ENCODE data around the gene TTLL7. TPM values are rescaled to one million over a fixed set of nuclear protein-coding genes. Genes with fewer than 3 reads are reported as not detected.

The TTLL7 gene
- total RNA-seq, 1 experiment from 2014 or later, result 6.6 TPM

DNA sequence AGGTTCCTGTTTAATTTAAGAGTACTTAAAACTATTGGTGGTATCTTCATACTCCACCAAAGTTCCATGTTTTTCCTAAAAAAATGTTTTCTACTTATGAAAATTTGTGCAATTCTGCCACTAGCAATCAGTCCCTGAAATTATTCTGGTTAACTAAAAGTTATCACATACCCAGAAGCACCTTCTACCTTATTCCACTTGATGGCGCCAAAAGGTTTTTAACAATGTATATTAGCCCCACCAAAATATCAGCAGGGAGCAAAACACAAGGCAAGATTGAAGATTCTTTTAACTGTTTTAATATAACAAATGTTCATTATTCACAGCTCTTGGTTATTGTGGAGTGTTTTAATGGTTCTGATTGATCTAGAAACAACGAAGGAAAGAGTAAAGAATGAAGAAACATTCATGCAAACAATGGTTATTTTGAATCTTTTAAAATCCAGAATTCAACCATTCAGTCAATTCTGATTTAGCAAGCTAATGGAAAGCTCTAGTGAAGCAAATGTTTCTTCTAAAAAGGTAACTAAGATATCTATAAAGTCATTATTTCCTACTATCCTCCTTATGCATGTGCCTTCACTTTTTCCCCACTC lies 67.2 kb downstream of the TTLL7 start:
- no peak overlapping the region for H3T11ph ChIP-seq (ENCODE audit: low read length)
- Mint-ChIP-seq H3K9me3 (no peaks in the 10 kb centered on the region), H3K27me3 (ENCODE audit: low read depth) (no peaks in the 10 kb centered on the region), H3K36me3 (ENCODE audit: insufficient read depth in 1 of 3, low read depth in 3 of 3) (no peaks in the 10 kb centered on the region), H3K4me1 (peaks cover 7 to 11% of the 10 kb centered on the region in 2 experiments), H3K27ac (no peak overlapping the region), H3K4me3 (no peak overlapping the region)
- no peak overlapping the region for H3K9ac ChIP-seq (ENCODE audit: extremely low read depth, insufficient read length, low read length)
- H3K18ac ChIP-seq (ENCODE audit: insufficient read length, low read depth, low read length), result no peak overlapping the region
- no peak overlapping the region for H4K5ac ChIP-seq (ENCODE audit: insufficient read length, low read depth, low read length)
- no peak overlapping the region for H2BK120ac ChIP-seq (ENCODE audit: low read depth, low read length, poor library complexity, severe bottlenecking)
- WGBS (ENCODE audit: extremely low coverage, insufficient read length, low lambda C conversion rate), result no CpG with 5 or more reads among the region's 2 CpGs
- H2AFZ ChIP-seq (ENCODE audit: low read length), result no peak overlapping the region
- no peak overlapping the region for H4K8ac ChIP-seq (replicated peaks; ENCODE audit: insufficient read length, low read depth, low read length)
- no peak overlapping the region for H3K56ac ChIP-seq (ENCODE audit: insufficient read length, low read depth, low read length)
- H2BK5ac ChIP-seq (ENCODE audit: insufficient read length, low read length), result no peak overlapping the region
- H4K20me1 ChIP-seq (ENCODE audit: control insufficient read depth, insufficient read depth, insufficient read length), result no peaks in the 10 kb centered on the region
- no peaks in the 10 kb centered on the region for H3K27me3 ChIP-seq (ENCODE audit: insufficient read depth, low read length)
- H3K79me2 ChIP-seq (ENCODE audit: insufficient read depth, low read length), result no peaks in the 10 kb centered on the region
- H3K79me1 ChIP-seq (ENCODE audit: insufficient read depth, low read depth, low read length, poor library complexity, severe bottlenecking), result no peaks in the 10 kb centered on the region
- H2BK15ac ChIP-seq (ENCODE audit: low read depth, low read length), result no peak overlapping the region
- no peak overlapping the region for H3K4ac ChIP-seq (ENCODE audit: low read depth, low read length)
- DNase-seq, result no peak
- TF ChIP-seq, protein P1, sequence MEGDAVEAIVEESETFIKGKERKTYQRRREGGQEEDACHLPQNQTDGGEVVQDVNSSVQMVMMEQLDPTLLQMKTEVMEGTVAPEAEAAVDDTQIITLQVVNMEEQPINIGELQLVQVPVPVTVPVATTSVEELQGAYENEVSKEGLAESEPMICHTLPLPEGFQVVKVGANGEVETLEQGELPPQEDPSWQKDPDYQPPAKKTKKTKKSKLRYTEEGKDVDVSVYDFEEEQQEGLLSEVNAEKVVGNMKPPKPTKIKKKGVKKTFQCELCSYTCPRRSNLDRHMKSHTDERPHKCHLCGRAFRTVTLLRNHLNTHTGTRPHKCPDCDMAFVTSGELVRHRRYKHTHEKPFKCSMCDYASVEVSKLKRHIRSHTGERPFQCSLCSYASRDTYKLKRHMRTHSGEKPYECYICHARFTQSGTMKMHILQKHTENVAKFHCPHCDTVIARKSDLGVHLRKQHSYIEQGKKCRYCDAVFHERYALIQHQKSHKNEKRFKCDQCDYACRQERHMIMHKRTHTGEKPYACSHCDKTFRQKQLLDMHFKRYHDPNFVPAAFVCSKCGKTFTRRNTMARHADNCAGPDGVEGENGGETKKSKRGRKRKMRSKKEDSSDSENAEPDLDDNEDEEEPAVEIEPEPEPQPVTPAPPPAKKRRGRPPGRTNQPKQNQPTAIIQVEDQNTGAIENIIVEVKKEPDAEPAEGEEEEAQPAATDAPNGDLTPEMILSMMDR (conservative IDR thresholded peaks at IDR 0.05), result peak; percentile 77
- no peak overlapping the region for H2AK5ac ChIP-seq (ENCODE audit: insufficient read length, low read length)
- H2BK12ac ChIP-seq (ENCODE audit: insufficient read length, low read depth, low read length), result no peak overlapping the region
- H3K14ac ChIP-seq (ENCODE audit: insufficient read depth, low read length), result no peak overlapping the region
- H3K9me3 ChIP-seq (ENCODE audit: control insufficient read depth, low read depth, low read length), result no peaks in the 10 kb centered on the region
- no peaks in the 10 kb centered on the region for H3K23me2 ChIP-seq (ENCODE audit: insufficient read length, low read depth, low read length, poor library complexity, severe bottlenecking)
- peaks cover 2% of the 10 kb centered on the region; the same call in 1 of the 2 replicates for H3K4me1 ChIP-seq (ENCODE audit: insufficient read depth, low read length)
- H3K4me2 ChIP-seq (ENCODE audit: insufficient read depth, insufficient read length, low read length), result no peak overlapping the region
- no peak overlapping the region for H3K27ac ChIP-seq (ENCODE audit: insufficient read length, low read depth, low read length)
- H3K23ac ChIP-seq (ENCODE audit: insufficient read length, low read depth, low read length), result no peak overlapping the region
- no peak overlapping the region for H2BK20ac ChIP-seq (ENCODE audit: low read depth, low read length, poor library complexity, severe bottlenecking)
- H4K91ac ChIP-seq (ENCODE audit: insufficient read length, low read depth, low read length), result no peak overlapping the region
